Activated T-cell treated with anti-CD3 and anti-CD28 coated beads for 24 hours (primary cell): ENCODE measurements around the gene NAGK.

Experiments used
- DNase-seq: peaks from one replicate; pipeline ENCODE4 v3.0.0-alpha.2; 2020; ENCODE audit warnings: low read depth

Gene NAGK

GRCh38 chr2:71113843-71114242 lies 45.4 kb downstream of the NAGK start:
- DNase-seq: no peak

DNA sequence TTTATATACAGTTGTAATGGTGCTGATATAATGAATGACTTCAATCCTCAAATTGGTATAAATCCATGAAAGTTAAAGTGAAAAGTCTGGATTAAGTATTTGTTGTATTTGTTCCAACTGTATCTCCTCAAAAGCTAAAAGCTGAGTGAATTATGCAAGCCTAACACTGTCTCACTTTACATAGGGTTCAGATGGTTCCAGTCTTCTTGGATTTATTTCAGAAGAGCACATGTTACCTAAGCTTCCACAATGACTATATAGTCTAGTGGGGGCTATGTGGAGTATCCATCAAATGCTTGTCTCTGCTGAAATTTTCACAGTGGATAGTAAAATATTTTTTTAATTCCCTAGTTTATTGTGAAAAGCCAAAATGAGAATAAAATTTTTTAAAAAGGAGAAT lies 48.6 kb downstream of the NAGK start:
- no peak for DNase-seq

DNA sequence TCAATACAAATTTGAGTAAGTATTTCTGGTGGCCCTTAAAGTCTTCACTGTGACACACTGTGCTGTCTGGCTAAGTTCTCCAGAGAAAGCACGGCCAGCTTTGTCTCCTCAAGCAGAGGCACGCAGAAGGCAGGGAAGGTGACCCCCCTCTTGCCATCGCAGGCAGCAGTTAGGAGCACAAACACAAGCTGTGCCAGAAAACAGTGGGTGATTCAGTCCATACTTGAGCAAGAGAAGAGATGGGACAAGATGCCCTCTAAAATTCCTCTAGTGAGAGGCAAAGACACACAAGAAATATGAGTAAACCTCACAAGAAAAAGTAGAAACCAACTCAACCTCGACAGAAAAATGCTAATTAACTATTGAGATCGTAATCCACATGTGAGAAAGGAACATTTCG lies 51.7 kb downstream of the NAGK start:
- DNase-seq: no peak

DNA sequence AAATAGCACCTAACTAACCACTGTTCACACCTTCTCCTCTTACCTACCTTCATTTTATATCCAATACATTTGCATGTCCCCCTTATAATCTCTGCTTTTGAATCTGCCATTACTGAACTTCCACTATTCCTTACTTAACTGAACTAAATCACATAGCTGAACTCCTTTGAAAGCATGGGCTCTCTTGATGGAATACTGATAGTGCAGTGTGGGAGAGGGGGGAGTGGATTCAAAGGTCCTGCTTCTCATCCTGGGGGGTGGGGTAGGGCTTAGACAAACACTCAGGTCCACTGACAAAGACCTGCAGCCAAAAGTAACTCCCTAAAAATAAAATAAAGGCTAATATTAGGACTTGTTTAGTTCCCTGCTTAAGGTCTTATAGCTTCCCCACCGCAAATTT lies 53.0 kb downstream of the NAGK start:
- DNase-seq: no peak

- DNase-seq: no peak
Measured at GRCh38 chr2:71122387-71123298, 54.2 kb downstream of the NAGK start.

GRCh38 chr2:71125506-71126294 lies 57.3 kb downstream of the NAGK start:
- no peak for DNase-seq

DNA sequence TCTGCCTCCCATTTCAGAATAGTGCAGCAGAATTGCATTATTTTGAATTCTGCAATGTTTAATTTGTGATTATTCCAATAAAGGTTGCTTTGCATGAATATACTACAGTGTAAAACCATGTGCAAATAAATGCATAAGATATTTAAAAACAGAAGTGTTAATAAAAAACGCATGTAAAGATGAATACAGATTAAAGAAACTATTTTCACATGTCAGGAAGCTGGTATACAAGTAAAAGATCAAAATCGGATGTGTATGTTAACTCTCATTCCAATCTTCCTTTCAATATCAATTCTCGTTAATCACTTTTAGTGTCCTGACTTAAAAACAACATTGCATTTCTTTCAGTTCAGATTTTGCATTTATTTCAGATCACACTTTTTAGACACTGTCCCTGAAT lies 58.5 kb downstream of the NAGK start:
- DNase-seq: no peak
